Esophagus squamous epithelium (tissue), 4 donors: ENCODE results near the gene MAGEB4.

ENCODE experiments used
- CTCF ChIP-seq, 6 experiments: fragments of 450-650 bp in 4 of 6; fragments of 200-600 bp in 2 of 6; sonication (generic) in 2 of 6; IDR thresholded peaks; one replicate each; pipeline ENCODE4 v1.5.1; 2016 to 2019; ENCODE audit warnings: antibody characterized with exemption in 6 of 6, mild to moderate bottlenecking in 4 of 6, moderate library complexity in 4 of 6
- POLR2A ChIP-seq, 4 donors: fragments of 450-650 bp; IDR thresholded peaks; one replicate each; pipeline ENCODE4 v1.6.1; 2017; ENCODE audit warnings: antibody characterized with exemption in 4 of 4, mild to moderate bottlenecking in 4 of 4, moderate library complexity in 3 of 4

GRCh38 chrX:30275498-30275897, 33.7 kb downstream of the MAGEB4 start:
- TF ChIP-seq CTCF (IDR thresholded peaks at IDR 0.05): peak in 2 of 6 experiments; percentile 11 to 15
- no peak for TF ChIP-seq POLR2A (IDR thresholded peaks at IDR 0.05)
